Prostate gland (tissue), 2 donors: Measurements from ENCODE around the gene TYW1B.
"Not testable (repeated sequence)": the region's sequence is repeated elsewhere in the genome, so short reads cannot be mapped to it uniquely, and the experiment has no call there.

Experiments used
- POLR2A ChIP-seq: fragments of 450-650 bp; IDR thresholded peaks from one replicate; pipeline ENCODE4 v1.6.1; 2016; ENCODE audit warnings: antibody characterized with exemption, mild to moderate bottlenecking
- TF ChIP-seq, protein P1 (sequence below), 4 experiments: fragments of 200-600 bp in 2 of 4; fragments of 450-650 bp in 2 of 4; sonication (generic) in 2 of 4; IDR thresholded peaks; 1 replicate in 3 of 4; 2 replicates in 1 of 4; pipeline ENCODE4 v1.5.1; 2016 to 2019; ENCODE audit warnings: antibody characterized with exemption in 4 of 4, mild to moderate bottlenecking in 2 of 4, moderate library complexity in 2 of 4

DNA sequence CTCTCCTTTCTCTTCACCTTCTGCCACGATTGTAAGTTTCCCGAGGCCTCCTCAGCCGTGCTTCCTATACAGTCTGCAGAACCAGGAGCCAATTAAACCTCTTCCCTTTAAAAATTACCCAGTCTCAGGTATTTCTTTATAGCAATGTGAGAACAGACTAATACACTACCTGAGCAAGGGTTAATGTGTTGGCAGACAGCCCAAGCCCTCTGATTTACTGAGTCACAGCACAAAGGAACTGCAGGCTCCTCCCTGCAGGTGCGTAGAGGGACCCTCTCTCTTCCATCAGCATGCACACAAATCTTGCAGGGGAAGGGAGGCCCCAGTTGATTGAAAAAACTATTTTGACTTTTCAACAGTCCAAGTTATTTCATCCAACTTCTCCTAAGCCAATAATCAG, 271.3 kb downstream of the TYW1B start:
- TF ChIP-seq POLR2A, result not testable (repeated sequence)
- TF ChIP-seq, protein P1, sequence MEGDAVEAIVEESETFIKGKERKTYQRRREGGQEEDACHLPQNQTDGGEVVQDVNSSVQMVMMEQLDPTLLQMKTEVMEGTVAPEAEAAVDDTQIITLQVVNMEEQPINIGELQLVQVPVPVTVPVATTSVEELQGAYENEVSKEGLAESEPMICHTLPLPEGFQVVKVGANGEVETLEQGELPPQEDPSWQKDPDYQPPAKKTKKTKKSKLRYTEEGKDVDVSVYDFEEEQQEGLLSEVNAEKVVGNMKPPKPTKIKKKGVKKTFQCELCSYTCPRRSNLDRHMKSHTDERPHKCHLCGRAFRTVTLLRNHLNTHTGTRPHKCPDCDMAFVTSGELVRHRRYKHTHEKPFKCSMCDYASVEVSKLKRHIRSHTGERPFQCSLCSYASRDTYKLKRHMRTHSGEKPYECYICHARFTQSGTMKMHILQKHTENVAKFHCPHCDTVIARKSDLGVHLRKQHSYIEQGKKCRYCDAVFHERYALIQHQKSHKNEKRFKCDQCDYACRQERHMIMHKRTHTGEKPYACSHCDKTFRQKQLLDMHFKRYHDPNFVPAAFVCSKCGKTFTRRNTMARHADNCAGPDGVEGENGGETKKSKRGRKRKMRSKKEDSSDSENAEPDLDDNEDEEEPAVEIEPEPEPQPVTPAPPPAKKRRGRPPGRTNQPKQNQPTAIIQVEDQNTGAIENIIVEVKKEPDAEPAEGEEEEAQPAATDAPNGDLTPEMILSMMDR (IDR thresholded peaks at IDR 0.05), result not testable (repeated sequence)
